GM18511 (cell line): ENCODE data around the gene PTP4A2.
"Not testable (repeated sequence)": the region's sequence is repeated elsewhere in the genome, so short reads cannot be mapped to it uniquely, and the experiment has no call there.

Source experiments
- ATAC-seq: cut with Tn5 transposase; IDR thresholded peaks from one replicate; pipeline ENCODE4 v1.9.1; 2021; ENCODE audit warnings: mild to moderate bottlenecking, moderate library complexity; ENCODE audit not compliant: unreplicated experiment

PTP4A2 gene

DNA sequence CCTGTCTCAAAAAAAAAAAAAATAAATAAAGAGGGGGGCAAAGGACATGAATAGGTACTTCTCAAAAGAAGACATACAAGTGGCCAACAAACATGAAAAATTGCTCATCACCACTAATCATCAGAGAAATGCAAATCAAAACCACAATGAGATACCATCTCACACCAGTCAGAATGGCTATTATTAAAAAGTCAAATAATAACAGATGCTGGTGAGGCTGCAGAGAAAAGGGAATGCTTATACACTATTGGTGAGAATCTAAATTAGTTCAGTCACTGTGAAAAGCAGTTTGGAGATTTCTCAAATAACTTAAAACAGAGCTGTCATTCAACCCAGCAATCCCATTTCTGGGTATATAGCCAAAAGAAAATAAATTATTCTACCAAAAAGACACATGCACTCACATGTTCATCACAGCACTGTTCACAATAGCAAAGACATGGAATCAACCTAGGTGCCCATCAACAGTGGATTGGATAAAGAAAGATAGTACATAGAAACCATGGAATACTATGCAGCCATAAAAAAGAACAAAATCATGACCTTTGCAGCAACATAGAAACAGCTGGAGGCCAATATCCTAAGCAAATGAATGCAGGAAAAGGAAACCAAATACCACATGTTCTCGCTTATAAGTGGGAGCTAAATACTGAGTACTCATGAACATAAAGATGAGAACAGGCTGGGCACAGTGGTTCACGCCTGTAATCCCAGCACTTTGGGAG, 42.5 kb downstream of the PTP4A2 start:
- ATAC-seq: not testable (repeated sequence)

DNA sequence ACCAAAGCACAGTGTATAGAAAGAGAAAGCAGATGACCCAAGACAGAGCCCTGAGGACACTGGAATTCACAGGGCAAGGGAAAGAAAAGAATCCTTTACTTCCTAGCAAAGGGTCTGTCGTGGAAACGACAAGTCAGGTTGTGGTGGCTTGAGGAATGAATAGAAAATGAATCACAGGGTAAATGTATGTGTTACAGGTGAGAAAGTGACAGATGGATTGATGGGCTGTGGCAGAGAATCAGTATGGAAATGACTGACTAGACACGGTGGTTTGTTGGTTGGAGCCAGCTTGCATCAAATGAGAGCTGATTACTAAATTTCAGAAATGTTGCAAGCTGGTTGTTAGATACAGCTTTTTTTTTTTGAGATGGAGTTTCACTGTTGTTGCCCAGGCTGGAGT, 46.9 kb downstream of the PTP4A2 start:
- ATAC-seq: no peak

DNA sequence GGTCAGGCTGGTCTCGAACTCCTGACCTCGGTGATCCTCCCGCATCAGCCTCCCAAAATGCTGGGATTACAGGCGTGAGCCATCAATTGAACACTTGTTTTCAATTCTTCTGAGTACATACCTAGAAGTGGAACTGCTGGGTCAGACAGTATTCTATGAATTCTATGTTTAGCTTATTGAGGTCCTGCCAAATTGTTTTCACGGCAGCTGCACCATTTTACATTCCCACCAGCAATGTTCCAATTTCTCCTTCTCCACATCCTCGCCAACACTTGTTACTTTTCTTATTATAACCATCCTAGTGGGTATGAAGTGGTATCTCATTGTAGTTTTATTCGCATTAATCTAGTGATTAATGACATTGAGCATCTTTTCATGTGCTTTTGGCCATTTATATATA, 49.9 kb downstream of the PTP4A2 start:
- no peak for ATAC-seq

DNA sequence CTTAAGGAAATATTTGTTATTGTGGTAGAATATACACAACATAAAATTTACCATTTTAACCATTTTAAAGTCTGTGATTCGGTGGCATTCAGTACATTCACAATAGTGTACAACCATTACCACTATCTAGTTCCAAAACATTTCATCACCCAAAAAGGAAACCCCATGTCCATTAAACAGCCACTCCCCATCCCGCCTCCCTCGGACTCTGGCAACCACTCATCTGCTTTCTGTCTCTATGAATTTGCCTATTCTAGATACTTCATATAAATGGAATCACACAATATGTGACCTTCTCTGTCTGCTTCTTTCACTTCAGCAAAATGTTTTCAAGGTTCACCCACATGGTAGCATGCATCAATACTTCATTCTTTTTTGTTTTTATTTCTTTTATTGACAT, 51.3 kb downstream of the PTP4A2 start:
- ATAC-seq: no peak

DNA sequence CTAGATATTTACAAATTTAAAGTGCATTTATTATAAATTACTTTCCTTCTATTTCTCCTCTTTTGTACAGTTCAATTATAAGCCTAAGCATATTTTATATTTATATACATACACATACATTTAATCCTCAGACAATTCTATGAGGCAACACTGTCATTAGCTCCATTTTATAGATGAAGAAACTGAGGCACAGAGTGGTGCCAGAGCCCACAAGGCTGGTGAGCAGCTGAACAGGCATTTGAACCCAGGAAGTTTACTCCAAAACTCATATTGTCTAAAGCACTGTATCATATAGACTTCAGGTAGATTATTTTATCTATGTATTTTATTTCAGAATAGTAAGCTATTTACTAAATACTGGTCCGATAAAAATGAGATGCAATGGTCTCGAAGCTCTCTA, 52.3 kb downstream of the PTP4A2 start:
- ATAC-seq: no peak

DNA sequence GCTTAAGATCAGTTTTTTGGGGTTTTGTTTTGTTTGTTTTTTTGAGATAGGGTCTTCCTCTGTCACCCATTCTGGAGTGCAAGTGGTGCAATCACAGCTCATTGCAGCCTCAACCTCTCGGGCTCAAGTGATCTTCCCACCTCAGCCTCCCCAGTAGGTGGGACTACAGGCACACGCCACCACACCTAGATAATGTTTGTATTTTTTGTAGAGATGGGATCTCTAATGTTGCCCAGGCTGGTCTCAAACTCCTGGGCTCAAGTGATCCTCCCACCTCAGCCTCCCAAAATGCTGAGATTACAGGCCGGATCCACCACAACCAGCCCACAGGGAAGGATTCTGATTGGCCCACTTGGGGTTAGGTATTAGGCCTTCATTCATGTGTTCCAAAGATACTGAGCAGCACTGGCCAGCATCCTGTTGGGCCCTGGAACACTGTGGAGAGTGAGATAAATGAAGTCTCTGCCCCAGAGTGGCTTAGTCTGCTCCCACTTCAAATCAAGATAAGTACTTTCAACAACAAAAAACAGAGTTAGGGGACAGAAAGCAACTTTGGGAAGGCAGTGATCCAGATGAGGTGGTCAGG, 54.7 kb downstream of the PTP4A2 start:
- ATAC-seq: no peak

DNA sequence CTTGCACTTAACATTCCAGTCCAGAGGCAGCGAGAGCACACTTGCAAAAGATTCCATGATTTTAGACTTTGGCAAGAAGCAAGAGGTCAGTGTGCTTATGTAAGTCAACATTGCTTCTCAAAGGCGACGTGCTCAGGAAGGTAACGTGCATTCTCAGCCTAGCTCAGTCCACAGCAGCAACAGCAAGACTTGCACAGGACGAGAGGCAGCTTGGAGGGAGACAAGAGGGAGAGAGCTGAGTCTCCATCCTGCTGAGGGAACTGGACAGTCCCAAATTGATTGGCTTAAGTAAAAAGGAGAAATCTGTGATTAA, 56.5 kb downstream of the PTP4A2 start:
- ATAC-seq: no peak

DNA sequence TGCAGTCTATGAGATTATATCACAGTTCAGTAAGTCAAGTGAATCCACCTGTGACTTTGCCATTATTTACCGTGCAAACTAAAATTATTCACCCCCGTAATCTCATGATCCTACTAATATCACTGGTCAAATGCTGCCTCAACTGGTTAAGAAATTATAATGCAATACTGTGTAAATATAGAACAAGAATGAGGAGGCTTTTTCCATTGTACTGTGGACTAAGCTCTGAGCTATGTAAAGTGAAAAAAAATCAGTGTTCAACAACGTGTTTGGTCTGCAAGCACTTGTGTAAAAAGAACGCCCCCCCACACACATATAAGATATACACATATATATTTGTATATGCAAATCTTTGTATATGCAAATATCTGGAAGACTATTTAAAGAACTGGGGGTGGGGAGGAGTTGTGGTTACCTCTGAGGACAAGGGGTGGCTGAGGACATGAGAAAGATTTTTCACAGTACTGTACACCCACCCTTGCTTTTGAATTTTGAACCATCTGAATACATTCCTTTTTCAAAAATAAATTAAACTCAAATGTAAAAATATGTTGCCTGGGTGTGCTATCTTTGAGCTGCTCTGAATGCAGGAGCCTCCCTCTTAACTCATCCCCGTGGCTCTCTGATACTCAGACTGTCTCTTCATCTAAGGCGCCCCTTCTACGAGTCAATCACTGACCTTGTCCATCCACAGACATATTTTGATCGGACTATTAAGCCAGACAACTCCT, 57.0 kb downstream of the PTP4A2 start:
- ATAC-seq: no peak

DNA sequence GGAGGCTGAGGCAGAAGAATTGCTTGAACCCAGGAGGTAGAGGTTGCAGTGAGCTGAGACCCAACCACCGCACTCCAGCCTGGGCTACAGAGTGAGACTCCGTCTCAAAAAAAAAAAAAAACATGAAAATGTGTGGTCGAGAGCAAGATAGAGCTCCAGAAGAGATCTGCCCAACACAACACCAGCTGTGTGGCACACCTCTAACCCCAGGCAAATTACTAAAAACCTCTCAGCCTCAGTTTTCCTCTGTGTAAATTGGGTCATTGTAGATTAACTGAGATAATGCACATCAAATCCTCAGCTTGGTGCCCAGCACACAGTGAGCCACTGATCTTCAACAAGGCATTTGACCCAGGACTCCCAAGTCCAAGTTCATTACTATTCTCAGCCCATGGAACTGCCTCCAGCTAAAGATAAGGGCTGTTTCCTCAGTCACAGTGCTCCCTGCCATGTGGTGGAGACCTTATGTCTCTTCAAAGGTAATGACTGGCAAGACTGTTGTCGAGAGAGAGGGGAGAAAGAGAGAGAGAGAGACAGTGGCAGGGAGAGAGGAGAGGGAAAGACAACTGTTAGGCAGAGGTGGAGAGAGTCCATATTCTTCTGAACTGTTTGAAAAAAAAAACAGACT, 58.1 kb downstream of the PTP4A2 start:
- no peak for ATAC-seq

DNA sequence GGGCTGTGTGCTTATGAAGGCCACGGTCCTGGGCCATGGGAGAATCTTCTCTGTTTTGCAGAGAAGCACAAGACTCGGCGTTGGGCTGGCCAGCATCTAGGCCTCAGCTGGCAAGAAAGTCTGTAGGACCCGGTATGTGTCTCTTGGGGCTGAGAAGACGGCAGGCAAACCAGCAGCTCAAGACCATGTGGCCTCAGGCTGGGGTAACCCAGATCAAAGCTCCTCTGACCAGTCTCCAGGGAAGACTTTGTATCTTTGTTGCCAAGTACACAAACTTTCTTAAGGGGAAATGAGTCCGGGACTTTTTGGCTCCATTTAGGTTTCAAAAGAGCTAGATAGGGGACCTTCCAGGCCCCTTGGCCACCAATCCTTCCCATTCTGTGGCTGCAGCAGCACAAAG, 60.1 kb downstream of the PTP4A2 start:
- no peak for ATAC-seq

DNA sequence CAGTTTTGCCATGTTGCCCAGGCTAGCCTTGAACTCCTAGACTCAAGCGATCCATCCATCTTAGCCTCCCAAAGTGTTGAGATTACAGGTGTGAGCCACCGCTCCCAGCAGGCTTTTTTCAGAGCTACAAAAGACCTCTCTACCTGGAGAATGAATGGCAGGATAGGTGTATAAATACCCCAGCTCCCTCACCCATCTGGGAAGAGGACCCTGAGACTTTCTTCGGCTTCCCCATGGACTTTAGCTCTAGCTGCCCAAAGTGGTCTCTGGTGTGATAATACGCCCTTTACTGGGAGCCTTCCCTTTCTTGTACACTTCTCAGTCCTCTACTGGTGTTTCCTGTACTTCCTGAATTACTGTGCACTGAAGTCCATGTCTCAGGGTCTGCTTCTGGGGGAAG, 60.6 kb downstream of the PTP4A2 start:
- ATAC-seq: no peak

DNA sequence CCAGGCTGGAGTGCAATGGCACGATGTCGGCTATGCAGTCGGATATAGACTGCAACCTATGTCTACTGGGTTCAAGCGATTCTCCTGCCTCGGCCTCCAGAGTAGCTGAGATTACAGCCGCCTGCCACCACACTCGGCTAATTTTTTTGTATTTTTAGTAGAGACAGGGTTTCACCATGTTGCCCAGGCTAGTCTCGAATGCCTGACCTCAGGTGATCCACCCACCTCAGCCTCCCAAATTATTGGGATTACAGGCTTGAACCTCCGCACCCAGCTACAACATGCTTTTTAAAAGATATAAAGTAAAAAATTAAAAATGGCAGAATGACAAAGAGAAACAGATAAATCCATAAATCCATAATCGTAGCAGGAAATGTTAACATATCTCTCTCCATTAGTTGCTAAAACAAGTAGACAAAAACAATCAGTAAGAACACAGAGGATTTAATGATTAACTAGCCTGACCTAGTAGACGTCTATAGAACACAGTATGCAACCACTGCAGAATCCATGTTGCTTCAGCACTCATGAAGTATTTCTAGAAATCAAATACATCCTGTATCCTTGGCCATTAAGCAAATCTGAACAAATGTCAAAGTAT, 62.4 kb downstream of the PTP4A2 start:
- ATAC-seq: no peak

DNA sequence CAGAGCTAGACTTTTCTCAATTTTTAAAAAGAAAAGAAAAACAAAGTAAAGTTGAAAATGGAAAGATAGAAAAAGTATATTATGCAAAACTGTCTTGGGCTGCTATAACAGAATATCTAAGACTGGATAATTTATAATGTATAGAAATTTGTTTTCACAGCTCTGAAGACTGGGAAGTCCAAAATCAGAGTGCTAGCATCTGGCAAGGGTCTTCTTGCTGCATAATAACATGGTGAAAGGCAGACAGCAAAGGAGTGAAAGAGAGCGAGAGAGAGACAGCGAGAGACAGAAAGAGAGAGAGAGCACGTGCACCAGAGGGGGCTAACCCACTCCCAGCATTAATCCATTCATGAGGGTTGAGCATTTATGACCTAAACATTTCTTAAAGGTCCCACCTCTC, 63.2 kb downstream of the PTP4A2 start:
- ATAC-seq: no peak

DNA sequence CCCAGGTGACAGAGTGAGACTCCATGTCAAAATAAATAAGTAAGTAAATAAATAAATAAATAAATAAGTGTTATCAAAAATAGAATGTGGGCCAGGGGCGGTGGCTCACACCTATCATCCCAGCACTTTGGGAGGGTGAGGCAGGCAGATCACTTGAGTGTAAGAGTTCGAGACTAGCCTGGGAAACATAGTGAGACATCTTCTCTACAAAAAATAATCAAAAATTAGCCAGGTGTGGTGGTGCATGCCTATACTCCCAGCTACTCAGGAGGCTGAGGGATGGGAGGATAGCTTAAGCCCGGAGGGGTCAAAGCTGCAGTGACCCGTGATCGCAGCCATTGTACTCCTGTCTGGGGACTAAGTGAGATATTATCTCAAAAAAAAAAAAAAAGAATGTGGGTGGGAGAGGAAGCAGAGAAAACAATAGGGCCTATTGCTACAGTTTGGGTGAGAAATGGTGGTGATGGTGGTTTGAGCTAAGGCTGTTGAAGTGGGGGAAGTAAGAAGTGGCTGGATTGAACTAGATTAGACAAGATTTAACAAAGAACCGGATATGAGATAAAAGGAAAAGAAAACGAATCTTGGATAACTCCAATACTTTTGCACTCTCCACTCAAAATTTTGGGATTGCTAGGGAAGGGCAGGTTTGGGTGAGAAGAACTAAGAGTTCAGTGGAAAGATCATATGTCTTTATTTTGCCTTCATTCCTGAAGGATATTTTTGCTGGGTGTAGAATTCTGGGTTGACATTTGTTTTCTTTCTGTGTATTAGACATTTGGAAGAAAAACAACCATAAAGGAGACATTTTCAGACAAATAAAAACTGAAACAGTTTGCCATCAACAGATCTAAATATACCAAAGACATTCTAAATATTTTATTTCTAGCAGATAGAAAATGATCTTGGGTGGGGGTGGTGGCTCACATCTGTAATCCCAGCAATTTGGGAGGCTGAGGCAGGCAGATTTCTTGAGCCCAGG, 65.2 kb downstream of the PTP4A2 start:
- no peak for ATAC-seq

DNA sequence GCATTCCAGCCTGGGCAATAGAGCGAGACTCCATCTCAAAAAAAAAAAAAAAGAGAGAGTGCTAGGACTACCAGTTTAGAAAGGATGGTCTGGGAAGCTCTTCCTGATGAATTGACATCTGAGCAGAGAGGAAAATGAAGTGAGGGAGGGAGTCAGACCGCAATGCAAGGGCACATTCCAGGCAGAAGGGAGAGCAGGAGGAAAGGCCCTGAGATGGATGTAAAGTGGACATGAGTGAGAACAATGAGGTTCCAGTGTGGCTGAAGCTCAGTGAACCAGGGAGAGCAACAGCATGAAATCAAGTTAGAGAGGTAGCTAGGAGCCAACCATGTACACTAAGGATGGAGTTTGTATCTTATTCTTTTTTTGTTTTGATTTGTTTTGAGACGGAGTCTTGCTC, 66.5 kb downstream of the PTP4A2 start:
- ATAC-seq: no peak

DNA sequence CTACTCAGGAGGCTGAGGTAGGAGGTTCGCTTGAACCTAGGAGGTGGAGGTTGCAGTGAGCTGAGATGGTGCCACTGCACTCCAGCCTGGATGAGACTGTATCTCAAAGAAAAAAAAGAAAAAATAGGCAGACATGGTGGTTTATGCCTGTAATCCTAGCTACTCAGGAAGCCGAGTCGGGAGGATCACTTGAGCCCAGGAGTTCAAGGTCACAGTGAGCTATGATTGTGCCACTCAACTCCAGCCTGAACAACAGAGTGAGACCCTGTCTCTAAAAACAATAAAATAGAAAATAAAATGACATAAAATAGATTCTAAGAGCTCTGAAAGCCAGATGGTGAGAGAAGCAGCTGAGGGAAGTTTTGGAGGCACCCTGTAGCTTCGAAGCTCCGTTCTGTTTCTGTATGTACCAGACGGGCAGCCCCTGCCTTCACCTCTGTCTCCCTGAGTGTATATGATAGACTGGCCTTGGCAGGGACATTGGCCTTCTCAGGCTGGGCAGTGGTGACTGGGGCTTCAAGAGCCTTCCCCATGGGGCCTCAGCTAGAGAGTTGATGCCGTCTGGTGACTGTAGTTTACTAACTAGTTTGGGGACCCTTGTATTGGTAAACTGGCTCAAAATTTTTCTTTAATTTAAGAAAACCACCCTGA, 68.0 kb downstream of the PTP4A2 start:
- ATAC-seq: no peak

DNA sequence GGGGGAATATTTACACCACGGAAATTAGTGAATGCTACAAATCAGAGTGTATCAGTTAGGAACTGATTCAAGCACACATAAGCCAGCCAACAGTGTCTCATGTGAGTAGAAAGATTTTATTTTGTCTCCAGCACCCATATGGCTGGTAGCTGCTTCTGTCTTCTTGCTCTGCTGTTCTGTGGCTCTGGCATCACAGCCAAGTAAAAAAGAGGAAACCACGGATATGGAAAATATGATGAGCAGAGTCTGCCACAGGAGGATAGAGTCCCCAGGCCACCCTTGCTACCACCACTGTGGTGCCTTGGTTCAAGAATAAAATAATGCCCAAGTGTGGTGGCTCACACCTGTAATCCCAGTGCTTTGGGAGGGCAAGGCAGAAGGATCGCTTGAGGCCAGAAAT, 68.7 kb downstream of the PTP4A2 start:
- ATAC-seq: no peak

DNA sequence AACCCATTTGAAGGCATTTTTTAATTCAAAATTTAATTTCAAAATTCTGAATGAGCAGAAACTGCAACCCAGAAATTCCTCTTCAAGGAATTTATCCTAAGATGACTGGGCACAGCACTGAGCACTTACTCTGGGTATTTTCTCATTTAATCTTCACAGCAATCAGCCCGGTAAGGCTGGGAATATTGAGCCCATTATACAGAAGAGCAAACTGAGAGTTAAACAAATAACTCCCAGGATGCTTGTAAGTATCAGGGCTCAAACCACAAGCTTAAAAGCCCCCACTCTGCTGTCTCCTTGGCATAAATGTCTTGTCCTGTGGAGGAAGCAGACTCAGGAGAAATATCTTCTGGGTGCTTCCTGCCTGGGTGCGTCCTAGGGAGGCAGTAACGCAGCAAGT, 69.3 kb downstream of the PTP4A2 start:
- ATAC-seq: no peak

DNA sequence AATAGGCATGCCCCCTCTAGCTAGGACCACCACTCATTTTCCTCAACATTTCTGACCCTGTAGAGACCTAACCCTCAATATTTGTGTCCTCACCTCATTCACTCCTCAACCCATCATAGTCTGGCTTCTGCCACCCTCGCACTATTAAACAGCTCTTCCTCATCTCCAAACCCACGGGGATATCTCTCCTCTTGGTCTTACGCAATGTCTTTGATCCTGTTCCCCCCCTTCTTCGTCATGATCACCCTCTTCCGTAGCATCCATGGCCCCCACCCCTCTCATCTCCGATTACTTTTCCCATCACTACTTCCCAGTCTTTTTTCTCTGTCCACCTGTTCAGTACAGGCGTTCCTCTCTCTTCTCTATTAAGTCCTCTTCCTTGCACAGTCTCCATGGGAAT, 70.6 kb downstream of the PTP4A2 start:
- ATAC-seq: no peak

DNA sequence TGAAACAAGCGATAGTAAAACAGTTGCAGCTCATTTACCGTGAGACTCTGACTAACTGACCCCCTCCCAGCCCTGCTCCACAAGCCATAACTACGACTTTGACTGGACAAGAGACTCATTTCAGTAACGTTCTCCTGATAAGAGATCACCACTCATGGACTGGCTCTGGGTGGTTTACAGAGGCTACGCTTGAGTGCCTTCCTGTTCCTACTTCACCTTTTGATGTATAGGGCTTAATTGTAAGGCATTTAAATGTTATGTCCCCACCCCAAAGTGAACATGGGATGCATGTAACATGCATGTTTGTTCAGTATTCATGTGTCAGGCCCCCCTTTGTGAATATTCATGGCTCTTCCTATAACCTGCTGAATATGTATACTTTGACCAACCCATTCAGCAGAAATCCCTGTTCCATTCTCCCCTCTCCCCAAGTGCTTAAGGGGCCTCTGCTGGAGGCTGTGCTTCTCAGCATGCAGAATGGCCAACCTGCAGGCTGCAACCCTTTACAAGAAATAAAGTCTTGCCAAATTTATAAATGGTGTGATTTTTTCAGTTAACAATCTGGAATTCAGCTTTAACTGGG, 71.6 kb downstream of the PTP4A2 start:
- peak; percentile 58 for ATAC-seq
